ENCODE measurements around the gene GLYR1. TPM values are rescaled to one million over a fixed set of nuclear protein-coding genes. Genes with fewer than 3 reads are reported as not detected.

The GLYR1 gene
- total and polyA plus RNA-seq, 9 of the 15 experiments (the other 6 are each of a cell fraction or from before 2014, with no cell fraction given), result 6.7 to 99.2 (median 60.2) TPM

DNA sequence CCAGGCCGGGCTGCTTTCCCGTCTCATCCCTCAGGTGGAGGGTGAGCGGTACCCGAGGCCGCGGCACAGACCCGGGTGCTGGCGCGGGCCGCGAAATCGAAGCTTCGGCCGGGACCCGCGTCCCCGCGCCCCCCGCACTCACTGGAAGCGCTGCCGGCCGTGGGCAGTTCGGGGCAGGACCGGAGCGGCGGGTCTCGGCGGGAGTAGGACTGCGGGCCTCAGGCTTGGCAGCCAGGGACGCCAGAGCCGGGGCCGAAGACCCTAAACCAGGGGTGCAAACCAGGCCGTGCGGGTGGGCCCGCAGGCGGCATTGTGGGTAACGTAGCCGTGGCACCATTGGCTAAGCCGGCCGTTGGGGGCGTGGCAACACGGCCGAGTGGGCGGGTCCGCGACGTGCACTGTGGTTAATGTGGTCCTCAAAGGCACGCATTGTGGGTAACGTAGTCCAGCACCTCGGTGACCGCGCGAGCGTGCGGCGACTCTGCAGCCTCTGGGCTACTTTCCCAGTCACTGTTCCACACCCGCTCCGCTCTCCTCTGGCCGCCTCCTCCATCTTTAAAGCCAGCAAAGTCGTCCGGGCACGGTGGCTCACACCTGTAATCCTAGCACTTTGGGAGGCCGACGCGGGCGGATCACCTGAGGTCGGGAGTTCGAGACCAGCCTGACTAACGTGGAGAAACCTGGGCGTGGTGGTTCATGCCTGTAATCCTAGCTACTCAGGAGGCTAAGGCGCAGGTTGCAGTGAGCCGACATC lies 80.0 kb downstream of the GLYR1 start, which contains the start of gene ZNF500 (continued):
- TF ChIP-seq, protein P1, sequence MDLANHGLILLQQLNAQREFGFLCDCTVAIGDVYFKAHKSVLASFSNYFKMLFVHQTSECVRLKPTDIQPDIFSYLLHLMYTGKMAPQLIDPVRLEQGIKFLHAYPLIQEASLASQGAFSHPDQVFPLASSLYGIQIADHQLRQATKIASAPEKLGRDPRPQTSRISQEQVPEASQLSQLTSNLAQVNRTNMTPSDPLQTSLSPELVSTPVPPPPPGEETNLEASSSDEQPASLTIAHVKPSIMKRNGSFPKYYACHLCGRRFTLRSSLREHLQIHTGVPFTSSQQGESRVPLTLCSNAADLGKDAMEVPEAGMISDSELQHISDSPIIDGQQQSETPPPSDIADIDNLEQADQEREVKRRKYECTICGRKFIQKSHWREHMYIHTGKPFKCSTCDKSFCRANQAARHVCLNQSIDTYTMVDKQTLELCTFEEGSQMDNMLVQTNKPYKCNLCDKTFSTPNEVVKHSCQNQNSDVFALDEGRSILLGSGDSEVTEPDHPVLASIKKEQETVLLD (IDR thresholded peaks at IDR 0.05), result no peak
- TF ChIP-seq, protein P2, sequence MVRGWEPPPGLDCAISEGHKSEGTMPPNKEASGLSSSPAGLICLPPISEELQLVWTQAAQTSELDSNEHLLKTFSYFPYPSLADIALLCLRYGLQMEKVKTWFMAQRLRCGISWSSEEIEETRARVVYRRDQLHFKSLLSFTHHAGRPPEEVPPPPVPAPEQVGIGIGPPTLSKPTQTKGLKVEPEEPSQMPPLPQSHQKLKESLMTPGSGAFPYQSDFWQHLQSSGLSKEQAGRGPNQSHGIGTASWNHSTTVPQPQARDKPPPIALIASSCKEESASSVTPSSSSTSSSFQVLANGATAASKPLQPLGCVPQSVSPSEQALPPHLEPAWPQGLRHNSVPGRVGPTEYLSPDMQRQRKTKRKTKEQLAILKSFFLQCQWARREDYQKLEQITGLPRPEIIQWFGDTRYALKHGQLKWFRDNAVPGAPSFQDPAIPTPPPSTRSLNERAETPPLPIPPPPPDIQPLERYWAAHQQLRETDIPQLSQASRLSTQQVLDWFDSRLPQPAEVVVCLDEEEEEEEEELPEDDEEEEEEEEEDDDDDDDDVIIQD (CRISPR knock-in tag; IDR thresholded peaks at IDR 0.05), result no peak
- TF ChIP-seq, protein P3, sequence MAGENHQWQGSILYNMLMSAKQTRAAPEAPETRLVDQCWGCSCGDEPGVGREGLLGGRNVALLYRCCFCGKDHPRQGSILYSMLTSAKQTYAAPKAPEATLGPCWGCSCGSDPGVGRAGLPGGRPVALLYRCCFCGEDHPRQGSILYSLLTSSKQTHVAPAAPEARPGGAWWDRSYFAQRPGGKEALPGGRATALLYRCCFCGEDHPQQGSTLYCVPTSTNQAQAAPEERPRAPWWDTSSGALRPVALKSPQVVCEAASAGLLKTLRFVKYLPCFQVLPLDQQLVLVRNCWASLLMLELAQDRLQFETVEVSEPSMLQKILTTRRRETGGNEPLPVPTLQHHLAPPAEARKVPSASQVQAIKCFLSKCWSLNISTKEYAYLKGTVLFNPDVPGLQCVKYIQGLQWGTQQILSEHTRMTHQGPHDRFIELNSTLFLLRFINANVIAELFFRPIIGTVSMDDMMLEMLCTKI (IDR thresholded peaks at IDR 0.05; ENCODE audit: partially characterized antibody), result no peak
- TF ChIP-seq, protein P4, sequence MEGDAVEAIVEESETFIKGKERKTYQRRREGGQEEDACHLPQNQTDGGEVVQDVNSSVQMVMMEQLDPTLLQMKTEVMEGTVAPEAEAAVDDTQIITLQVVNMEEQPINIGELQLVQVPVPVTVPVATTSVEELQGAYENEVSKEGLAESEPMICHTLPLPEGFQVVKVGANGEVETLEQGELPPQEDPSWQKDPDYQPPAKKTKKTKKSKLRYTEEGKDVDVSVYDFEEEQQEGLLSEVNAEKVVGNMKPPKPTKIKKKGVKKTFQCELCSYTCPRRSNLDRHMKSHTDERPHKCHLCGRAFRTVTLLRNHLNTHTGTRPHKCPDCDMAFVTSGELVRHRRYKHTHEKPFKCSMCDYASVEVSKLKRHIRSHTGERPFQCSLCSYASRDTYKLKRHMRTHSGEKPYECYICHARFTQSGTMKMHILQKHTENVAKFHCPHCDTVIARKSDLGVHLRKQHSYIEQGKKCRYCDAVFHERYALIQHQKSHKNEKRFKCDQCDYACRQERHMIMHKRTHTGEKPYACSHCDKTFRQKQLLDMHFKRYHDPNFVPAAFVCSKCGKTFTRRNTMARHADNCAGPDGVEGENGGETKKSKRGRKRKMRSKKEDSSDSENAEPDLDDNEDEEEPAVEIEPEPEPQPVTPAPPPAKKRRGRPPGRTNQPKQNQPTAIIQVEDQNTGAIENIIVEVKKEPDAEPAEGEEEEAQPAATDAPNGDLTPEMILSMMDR (IDR thresholded peaks at IDR 0.05 in 2 of 3, conservative IDR thresholded peaks at IDR 0.05 in 1 of 3; ENCODE audit: insufficient read depth in 2 of 3, low read depth in 1 of 3, low read length in 3 of 3), result no peak
- peak; percentile 13; the same call in 1 of the 2 replicates for TF ChIP-seq NR2C2 (CRISPR knock-in tag; IDR thresholded peaks at IDR 0.05)
- TF ChIP-seq NR2C2 (tag; IDR thresholded peaks at IDR 0.05), result peak; percentile 79
- no peak for TF ChIP-seq RBM34 (IDR thresholded peaks at IDR 0.05; ENCODE audit: borderline replicate concordance, insufficient read depth, low read length)
- TF ChIP-seq NFRKB (IDR thresholded peaks at IDR 0.05; ENCODE audit: low read depth), result peak; percentile 56; the same call in 1 of the 2 replicates
- TF ChIP-seq GATAD2B (IDR thresholded peaks at IDR 0.05; ENCODE audit: borderline replicate concordance), result no peak
- TF ChIP-seq PRPF4 (IDR thresholded peaks at IDR 0.05; ENCODE audit: insufficient read depth, low read depth, low read length, poor library complexity, severe bottlenecking), result no peak
- TF ChIP-seq, protein P5, sequence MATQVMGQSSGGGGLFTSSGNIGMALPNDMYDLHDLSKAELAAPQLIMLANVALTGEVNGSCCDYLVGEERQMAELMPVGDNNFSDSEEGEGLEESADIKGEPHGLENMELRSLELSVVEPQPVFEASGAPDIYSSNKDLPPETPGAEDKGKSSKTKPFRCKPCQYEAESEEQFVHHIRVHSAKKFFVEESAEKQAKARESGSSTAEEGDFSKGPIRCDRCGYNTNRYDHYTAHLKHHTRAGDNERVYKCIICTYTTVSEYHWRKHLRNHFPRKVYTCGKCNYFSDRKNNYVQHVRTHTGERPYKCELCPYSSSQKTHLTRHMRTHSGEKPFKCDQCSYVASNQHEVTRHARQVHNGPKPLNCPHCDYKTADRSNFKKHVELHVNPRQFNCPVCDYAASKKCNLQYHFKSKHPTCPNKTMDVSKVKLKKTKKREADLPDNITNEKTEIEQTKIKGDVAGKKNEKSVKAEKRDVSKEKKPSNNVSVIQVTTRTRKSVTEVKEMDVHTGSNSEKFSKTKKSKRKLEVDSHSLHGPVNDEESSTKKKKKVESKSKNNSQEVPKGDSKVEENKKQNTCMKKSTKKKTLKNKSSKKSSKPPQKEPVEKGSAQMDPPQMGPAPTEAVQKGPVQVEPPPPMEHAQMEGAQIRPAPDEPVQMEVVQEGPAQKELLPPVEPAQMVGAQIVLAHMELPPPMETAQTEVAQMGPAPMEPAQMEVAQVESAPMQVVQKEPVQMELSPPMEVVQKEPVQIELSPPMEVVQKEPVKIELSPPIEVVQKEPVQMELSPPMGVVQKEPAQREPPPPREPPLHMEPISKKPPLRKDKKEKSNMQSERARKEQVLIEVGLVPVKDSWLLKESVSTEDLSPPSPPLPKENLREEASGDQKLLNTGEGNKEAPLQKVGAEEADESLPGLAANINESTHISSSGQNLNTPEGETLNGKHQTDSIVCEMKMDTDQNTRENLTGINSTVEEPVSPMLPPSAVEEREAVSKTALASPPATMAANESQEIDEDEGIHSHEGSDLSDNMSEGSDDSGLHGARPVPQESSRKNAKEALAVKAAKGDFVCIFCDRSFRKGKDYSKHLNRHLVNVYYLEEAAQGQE (IDR thresholded peaks at IDR 0.05; ENCODE audit: borderline replicate concordance), result no peak
- TF ChIP-seq, protein P5 (CRISPR knock-in tag; IDR thresholded peaks at IDR 0.05; ENCODE audit: low read depth), result 0 out of 2 replicates have a peak, but pooled peaks have one; percentile 38

Measured in K562 (cell line).